HepG2 (cell line): ENCODE results near the gene GPR33. TPM values are rescaled to one million over a fixed set of nuclear protein-coding genes. Genes with fewer than 3 reads are reported as not detected.
A peak's percentile ranks its signal among the peaks of the same experiment; 100 is the strongest.

ENCODE experiments used
- BRCA1 ChIP-seq: sonication (generic); formaldehyde crosslinking; IDR thresholded peaks from 2 replicates; pipeline ENCODE4 v1.4.0; 2020; ENCODE audit warnings: missing genetic modification reagents
- ERF ChIP-seq: IDR thresholded peaks from 2 replicates; pipeline ENCODE4 v1.6.1; 2018; ENCODE audit warnings: missing biosample characterization, missing genetic modification reagents
- JUN ChIP-seq: sonication (generic); formaldehyde crosslinking; IDR thresholded peaks from 2 replicates; pipeline ENCODE4 v1.4.0; 2020; ENCODE audit warnings: mild to moderate bottlenecking, missing genetic modification reagents
- RAD21 ChIP-seq: fragments of 450-650 bp; formaldehyde crosslinking; IDR thresholded peaks from 2 replicates; pipeline ENCODE4 v1.5.0; 2020; ENCODE audit warnings: mild to moderate bottlenecking
- SOX5 ChIP-seq: IDR thresholded peaks from 2 replicates; pipeline ENCODE4 v1.6.1; 2016; ENCODE audit warnings: borderline replicate concordance
- THYN1 ChIP-seq: sonication (generic); formaldehyde crosslinking; IDR thresholded peaks from 2 replicates; pipeline ENCODE4 v1.8.1; 2023; ENCODE audit warnings: low read depth, mild to moderate bottlenecking, moderate library complexity, missing genetic modification reagents, borderline replicate concordance
- ZFP36L1 ChIP-seq: sonication (generic); formaldehyde crosslinking; IDR thresholded peaks from 2 replicates; pipeline ENCODE4 v1.8.0; 2022; ENCODE audit warnings: mild to moderate bottlenecking, missing genetic modification reagents, moderate library complexity
- ZFP62 ChIP-seq: sonication (generic); formaldehyde crosslinking; IDR thresholded peaks from 2 replicates; pipeline ENCODE4 v1.4.0; 2020; ENCODE audit warnings: missing genetic modification reagents
- ZNF615 ChIP-seq: sonication (generic); formaldehyde crosslinking; IDR thresholded peaks from 2 replicates; pipeline ENCODE4 v1.5.0; 2020; ENCODE audit warnings: mild to moderate bottlenecking, missing genetic modification reagents, borderline replicate concordance
- ZSCAN21 ChIP-seq: sonication (generic); formaldehyde crosslinking; IDR thresholded peaks from 2 replicates; pipeline ENCODE4 v1.8.0; 2022; ENCODE audit warnings: mild to moderate bottlenecking, missing genetic modification reagents, moderate library complexity, borderline replicate concordance
- polyA plus RNA-seq, 8 experiments: library from polyadenylated mRNA; depleted of rRNA in 3 of 8; stranded (reverse) in 7 of 8; unstranded in 1 of 8; fragments of >200 nt; fragmentation: Illumina TruSeq in 4 of 8; extraction: Trizol in 4 of 8; gene quantifications; 2 replicates each; pipeline versions ENCODE4 v1.2.1 to v1.2.3, GENCODE V29; 2011 to 2016; ENCODE audit warnings: low read depth in 4 of 8, missing spikeins in 1 of 8, mixed read lengths in 1 of 8; ENCODE audit not compliant: insufficient read depth in 1 of 8
- total RNA-seq, 5 experiments: library from RNA; depleted of rRNA; stranded (reverse); fragments of >200 nt; fragmentation: Illumina TruSeq; extraction: Trizol; gene quantifications; 2 replicates each; pipeline ENCODE4 v1.2.3, GENCODE V29; 2016; ENCODE audit warnings: low read depth in 1 of 5
- TF ChIP-seq, protein P1 (sequence below): sonication (generic); formaldehyde crosslinking; IDR thresholded peaks from 2 replicates; pipeline ENCODE4 v1.4.0; 2020; ENCODE audit warnings: missing genetic modification reagents
- TF ChIP-seq, protein P2 (sequence below): sonication (generic); formaldehyde crosslinking; IDR thresholded peaks from 2 replicates; pipeline ENCODE4 v1.5.0; 2020; ENCODE audit warnings: missing genetic modification reagents

The GPR33 gene
- total and polyA plus RNA-seq, 2 of the 13 experiments (the other 11 are each of a cell fraction or from before 2014, with no cell fraction given) = not detected

DNA sequence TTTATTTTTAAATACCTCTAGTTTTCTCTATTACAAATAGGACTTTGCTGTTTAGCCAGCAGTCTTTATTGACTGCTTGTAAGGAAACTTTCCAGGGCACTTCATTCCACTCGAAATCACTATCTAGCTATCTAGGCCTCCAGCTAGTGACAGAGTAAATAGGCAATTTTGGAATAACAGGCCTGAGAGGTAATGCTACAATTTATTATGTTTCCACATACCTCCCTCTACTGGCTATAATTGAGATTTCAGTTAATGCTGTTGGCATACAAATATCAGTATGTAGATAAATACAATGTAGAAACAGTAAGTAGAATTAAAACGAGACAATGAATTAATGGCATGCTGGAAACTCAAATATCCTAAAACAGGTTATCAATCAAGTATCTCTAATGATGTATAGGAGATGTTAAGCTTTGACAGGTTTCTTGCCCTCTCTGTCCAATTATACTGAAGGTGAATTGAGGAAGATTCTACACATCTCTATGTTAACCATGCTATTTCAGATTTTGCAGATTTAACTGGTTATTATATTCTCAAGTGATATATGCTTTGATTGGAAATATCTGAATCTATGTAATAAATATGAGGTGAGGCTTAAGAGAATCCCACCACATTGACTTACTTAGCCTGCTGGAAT is 37.7 kb downstream of the GPR33 start (continued):
- TF ChIP-seq RAD21 (CRISPR knock-in tag) (peak; percentile 74), ZNF615 (CRISPR knock-in tag) (no peak), SOX5 (CRISPR knock-in tag) (0 out of 2 replicates have a peak, but pooled peaks have one; percentile 19), ZFP36L1 (CRISPR knock-in tag) (0 out of 2 replicates have a peak, but pooled peaks have one; percentile 60), ERF (CRISPR knock-in tag) (0 out of 2 replicates have a peak, but pooled peaks have one; percentile 25), BRCA1 (no peak), JUN (CRISPR knock-in tag) (no peak), ZSCAN21 (CRISPR knock-in tag) (0 out of 2 replicates have a peak, but pooled peaks have one; percentile 33), THYN1 (CRISPR knock-in tag) (no peak), ZFP62 (CRISPR knock-in tag) (peak; percentile 15; the same call in 1 of the 2 replicates)
- TF ChIP-seq, protein P1, sequence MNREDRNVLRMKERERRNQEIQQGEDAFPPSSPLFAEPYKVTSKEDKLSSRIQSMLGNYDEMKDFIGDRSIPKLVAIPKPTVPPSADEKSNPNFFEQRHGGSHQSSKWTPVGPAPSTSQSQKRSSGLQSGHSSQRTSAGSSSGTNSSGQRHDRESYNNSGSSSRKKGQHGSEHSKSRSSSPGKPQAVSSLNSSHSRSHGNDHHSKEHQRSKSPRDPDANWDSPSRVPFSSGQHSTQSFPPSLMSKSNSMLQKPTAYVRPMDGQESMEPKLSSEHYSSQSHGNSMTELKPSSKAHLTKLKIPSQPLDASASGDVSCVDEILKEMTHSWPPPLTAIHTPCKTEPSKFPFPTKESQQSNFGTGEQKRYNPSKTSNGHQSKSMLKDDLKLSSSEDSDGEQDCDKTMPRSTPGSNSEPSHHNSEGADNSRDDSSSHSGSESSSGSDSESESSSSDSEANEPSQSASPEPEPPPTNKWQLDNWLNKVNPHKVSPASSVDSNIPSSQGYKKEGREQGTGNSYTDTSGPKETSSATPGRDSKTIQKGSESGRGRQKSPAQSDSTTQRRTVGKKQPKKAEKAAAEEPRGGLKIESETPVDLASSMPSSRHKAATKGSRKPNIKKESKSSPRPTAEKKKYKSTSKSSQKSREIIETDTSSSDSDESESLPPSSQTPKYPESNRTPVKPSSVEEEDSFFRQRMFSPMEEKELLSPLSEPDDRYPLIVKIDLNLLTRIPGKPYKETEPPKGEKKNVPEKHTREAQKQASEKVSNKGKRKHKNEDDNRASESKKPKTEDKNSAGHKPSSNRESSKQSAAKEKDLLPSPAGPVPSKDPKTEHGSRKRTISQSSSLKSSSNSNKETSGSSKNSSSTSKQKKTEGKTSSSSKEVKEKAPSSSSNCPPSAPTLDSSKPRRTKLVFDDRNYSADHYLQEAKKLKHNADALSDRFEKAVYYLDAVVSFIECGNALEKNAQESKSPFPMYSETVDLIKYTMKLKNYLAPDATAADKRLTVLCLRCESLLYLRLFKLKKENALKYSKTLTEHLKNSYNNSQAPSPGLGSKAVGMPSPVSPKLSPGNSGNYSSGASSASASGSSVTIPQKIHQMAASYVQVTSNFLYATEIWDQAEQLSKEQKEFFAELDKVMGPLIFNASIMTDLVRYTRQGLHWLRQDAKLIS = no peak
- TF ChIP-seq, protein P2, sequence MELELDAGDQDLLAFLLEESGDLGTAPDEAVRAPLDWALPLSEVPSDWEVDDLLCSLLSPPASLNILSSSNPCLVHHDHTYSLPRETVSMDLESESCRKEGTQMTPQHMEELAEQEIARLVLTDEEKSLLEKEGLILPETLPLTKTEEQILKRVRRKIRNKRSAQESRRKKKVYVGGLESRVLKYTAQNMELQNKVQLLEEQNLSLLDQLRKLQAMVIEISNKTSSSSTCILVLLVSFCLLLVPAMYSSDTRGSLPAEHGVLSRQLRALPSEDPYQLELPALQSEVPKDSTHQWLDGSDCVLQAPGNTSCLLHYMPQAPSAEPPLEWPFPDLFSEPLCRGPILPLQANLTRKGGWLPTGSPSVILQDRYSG (CRISPR knock-in tag) = peak; percentile 67; the same call in 1 of the 2 replicates
